Measurements from ENCODE around the gene CYP2C18.
"Not testable (repeated sequence)": the region's sequence is repeated elsewhere in the genome, so short reads cannot be mapped to it uniquely, and the experiment has no call there.

The CYP2C18 gene

DNA sequence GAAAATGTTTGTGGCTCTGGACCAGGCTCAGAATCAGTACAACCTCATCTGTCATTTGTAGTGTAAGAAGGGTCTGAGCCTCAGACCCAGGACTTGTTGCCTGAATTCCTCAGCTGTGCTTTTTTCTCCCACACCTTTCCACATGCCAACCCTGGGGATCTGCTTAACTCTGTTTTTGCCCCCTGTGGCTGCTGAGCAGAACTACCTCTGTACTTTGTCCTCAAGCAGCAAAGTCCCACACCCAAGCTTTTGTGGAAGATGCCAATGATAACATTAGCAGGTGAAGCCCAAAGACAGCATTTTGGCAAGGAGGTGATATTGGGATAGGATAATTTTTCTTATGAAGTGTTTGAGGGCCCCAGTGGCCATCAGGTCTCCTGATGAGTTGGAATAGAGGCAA is 5.8 kb upstream of the CYP2C18 start:
- H3K27me3 ChIP-seq (ENCODE audit: low read length): no peaks in the 10 kb centered on the region
- no peaks in the 10 kb centered on the region for H3K9me2 ChIP-seq (replicated peaks; ENCODE audit: insufficient read depth, low read length)
- H2AFZ ChIP-seq (ENCODE audit: low read depth, low read length, severe bottlenecking): no peak overlapping the region
- no peak overlapping the region for H3K27ac ChIP-seq (ENCODE audit: low read depth, low read length)
- H3K36me3 ChIP-seq (ENCODE audit: low read length): no peaks in the 10 kb centered on the region
- no peak overlapping the region for H3K9ac ChIP-seq (ENCODE audit: low read length)
- no peak overlapping the region for H3K4me3 ChIP-seq (ENCODE audit: insufficient read depth, low read length, poor library complexity, severe bottlenecking)
- H3F3A ChIP-seq (ENCODE audit: insufficient read depth): no peaks in the 10 kb centered on the region
- TF ChIP-seq, protein P1, sequence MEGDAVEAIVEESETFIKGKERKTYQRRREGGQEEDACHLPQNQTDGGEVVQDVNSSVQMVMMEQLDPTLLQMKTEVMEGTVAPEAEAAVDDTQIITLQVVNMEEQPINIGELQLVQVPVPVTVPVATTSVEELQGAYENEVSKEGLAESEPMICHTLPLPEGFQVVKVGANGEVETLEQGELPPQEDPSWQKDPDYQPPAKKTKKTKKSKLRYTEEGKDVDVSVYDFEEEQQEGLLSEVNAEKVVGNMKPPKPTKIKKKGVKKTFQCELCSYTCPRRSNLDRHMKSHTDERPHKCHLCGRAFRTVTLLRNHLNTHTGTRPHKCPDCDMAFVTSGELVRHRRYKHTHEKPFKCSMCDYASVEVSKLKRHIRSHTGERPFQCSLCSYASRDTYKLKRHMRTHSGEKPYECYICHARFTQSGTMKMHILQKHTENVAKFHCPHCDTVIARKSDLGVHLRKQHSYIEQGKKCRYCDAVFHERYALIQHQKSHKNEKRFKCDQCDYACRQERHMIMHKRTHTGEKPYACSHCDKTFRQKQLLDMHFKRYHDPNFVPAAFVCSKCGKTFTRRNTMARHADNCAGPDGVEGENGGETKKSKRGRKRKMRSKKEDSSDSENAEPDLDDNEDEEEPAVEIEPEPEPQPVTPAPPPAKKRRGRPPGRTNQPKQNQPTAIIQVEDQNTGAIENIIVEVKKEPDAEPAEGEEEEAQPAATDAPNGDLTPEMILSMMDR (IDR thresholded peaks at IDR 0.05; ENCODE audit: insufficient read depth, low read length, poor library complexity, severe bottlenecking): no peak
- TF ChIP-seq EZH2phosphoT487 (conservative IDR thresholded peaks at IDR 0.05; ENCODE audit: low read length): no peak
- H3K9me3 ChIP-seq (ENCODE audit: insufficient read depth, low read length): no peaks in the 10 kb centered on the region
- no peak overlapping the region for H3K4me2 ChIP-seq (ENCODE audit: low read depth, low read length, poor library complexity, severe bottlenecking)
- H3K79me2 ChIP-seq (ENCODE audit: insufficient read depth, low read length): no peaks in the 10 kb centered on the region
- H4K20me1 ChIP-seq (ENCODE audit: low read depth, low read length): no peaks in the 10 kb centered on the region

DNA sequence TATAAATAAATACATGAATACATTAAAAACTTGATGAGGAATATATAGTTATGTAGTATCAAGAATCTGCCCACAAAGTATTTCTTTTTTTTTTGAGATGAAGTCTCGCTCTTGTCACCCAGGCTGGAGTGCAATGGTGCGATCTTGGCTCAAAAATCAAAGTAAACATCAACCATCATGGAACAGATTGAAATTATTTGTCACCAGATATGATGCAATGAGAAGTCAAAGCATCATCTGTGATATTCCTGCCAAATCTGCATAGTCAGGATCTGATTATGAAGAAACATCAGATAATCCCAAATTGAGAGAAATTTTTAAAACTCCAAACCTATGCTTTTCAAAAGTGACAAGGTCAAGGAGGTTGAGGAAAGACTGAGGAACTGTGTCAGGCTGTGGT is 5.1 kb upstream of the CYP2C18 start:
- Histone ChIP-seq H3K79me2 (ENCODE audit: insufficient read depth, low read length) (no peaks in the 10 kb centered on the region), H3K27ac (ENCODE audit: low read depth, low read length) (no peak overlapping the region), H3K9me3 (ENCODE audit: insufficient read depth, low read length) (no peaks in the 10 kb centered on the region), H3K27me3 (ENCODE audit: low read length) (no peaks in the 10 kb centered on the region), H3K9me2 (replicated peaks; ENCODE audit: insufficient read depth, low read length) (no peaks in the 10 kb centered on the region), H3F3A (ENCODE audit: insufficient read depth) (no peaks in the 10 kb centered on the region), H3K36me3 (ENCODE audit: low read length) (no peaks in the 10 kb centered on the region), H3K4me2 (ENCODE audit: low read depth, low read length, poor library complexity, severe bottlenecking) (no peak overlapping the region), H3K9ac (ENCODE audit: low read length) (no peak overlapping the region), H4K20me1 (ENCODE audit: low read depth, low read length) (no peaks in the 10 kb centered on the region), H3K4me3 (ENCODE audit: insufficient read depth, low read length, poor library complexity, severe bottlenecking) (no peak overlapping the region), H2AFZ (ENCODE audit: low read depth, low read length, severe bottlenecking) (no peak overlapping the region)
- TF ChIP-seq, protein P1 (IDR thresholded peaks at IDR 0.05; ENCODE audit: insufficient read depth, low read length, poor library complexity, severe bottlenecking): no peak
- no peak for TF ChIP-seq EZH2phosphoT487 (conservative IDR thresholded peaks at IDR 0.05; ENCODE audit: low read length)

DNA sequence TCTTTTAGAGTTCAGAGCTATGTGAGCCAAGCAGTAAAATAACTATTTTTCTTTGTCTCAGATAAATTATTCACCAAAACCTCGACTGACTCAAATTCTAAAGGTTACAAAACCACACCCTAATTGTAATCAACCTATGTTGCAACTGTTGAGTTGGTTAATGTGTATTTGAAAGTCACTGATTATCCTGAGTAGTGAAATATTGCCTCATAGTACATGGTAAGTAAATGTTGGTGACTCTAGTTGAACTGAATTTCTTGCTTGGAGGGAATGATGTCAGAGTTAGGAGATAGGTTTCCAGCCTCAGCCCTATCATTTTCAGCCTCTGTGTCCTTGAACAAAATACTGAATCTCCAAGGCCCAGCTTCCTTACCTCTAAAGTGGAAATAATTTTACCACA is 3.0 kb upstream of the CYP2C18 start:
- Histone ChIP-seq H3F3A (ENCODE audit: insufficient read depth) (no peaks in the 10 kb centered on the region), H3K27ac (ENCODE audit: low read depth, low read length) (no peak overlapping the region), H2AFZ (ENCODE audit: low read depth, low read length, severe bottlenecking) (no peak overlapping the region), H3K4me3 (ENCODE audit: insufficient read depth, low read length, poor library complexity, severe bottlenecking) (no peak overlapping the region), H3K9ac (ENCODE audit: low read length) (no peak overlapping the region), H4K20me1 (ENCODE audit: low read depth, low read length) (no peaks in the 10 kb centered on the region), H3K27me3 (ENCODE audit: low read length) (no peaks in the 10 kb centered on the region), H3K4me2 (ENCODE audit: low read depth, low read length, poor library complexity, severe bottlenecking) (no peak overlapping the region), H3K9me3 (ENCODE audit: insufficient read depth, low read length) (no peaks in the 10 kb centered on the region), H3K79me2 (ENCODE audit: insufficient read depth, low read length) (no peaks in the 10 kb centered on the region), H3K36me3 (ENCODE audit: low read length) (no peaks in the 10 kb centered on the region; the same call in 1 of the 2 replicates), H3K9me2 (replicated peaks; ENCODE audit: insufficient read depth, low read length) (no peaks in the 10 kb centered on the region)
- TF ChIP-seq EZH2phosphoT487 (conservative IDR thresholded peaks at IDR 0.05; ENCODE audit: low read length): no peak
- TF ChIP-seq, protein P1 (IDR thresholded peaks at IDR 0.05; ENCODE audit: insufficient read depth, low read length, poor library complexity, severe bottlenecking): no peak

DNA sequence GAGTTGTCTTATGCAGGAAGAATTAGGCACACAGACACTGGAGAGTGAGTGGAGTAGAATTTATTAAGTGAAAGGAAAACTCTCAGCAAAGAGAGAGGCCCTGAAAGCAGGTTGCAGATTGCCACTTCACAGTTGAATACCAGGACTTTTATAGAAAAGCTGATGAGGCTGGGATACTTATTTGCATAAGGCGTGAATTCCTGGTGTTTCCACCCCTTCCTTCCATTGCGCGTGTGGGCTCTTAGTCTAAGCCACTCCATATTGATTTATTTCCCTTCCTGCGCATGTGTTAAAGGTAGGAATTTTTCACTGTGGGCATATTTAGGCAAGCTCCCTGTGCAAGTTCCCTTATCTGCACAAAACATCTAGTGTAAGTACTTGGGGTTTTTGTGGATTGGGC is 893 bp upstream of the CYP2C18 start:
- H3K9me2 ChIP-seq (replicated peaks; ENCODE audit: insufficient read depth, low read length); H3K27ac ChIP-seq (ENCODE audit: low read depth, low read length); H3K36me3 ChIP-seq (ENCODE audit: low read length); H3K9ac ChIP-seq (ENCODE audit: low read length); H2AFZ ChIP-seq (ENCODE audit: low read depth, low read length, severe bottlenecking); H3F3A ChIP-seq (ENCODE audit: insufficient read depth); H3K27me3 ChIP-seq (ENCODE audit: low read length); H3K9me3 ChIP-seq (ENCODE audit: insufficient read depth, low read length); H3K4me3 ChIP-seq (ENCODE audit: insufficient read depth, low read length, poor library complexity, severe bottlenecking); H3K79me2 ChIP-seq (ENCODE audit: insufficient read depth, low read length); H3K4me2 ChIP-seq (ENCODE audit: low read depth, low read length, poor library complexity, severe bottlenecking); H4K20me1 ChIP-seq (ENCODE audit: low read depth, low read length): not testable (repeated sequence)

Data from SU-DHL-6 (cell line).